GM21423 (cell line): ENCODE measurements around the gene KL.

Experiments
- ATAC-seq: cut with Tn5 transposase; IDR thresholded peaks from one replicate; pipeline ENCODE4 v1.9.1; 2021; ENCODE audit warnings: mild to moderate bottlenecking, moderate library complexity; ENCODE audit not compliant: unreplicated experiment

KL gene

DNA sequence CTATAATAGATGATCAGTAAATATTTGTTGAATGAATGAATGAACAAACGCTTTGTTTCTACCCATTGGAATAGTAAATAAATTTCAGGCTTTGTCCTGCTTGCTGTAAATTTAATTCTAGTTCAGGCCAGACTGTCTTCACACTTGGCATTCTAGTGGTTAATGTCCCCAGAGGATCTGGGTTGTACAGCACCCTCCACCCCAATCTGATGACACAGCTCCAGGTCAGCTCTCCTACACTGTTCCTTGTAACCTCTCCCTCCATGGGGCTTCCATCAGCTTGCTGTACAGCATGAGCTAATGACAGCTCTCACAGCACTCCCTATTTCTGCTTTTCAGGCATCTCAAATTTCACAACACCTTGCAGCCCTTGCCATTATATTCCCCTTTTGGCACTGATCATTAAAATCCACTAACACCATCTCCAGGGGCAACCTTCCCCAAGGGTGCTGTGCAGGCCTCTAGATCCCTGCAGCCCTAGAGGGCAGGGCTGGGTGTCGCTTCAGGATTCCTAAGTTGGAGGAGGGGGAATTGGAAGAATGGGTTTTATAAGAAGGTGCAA is 12.7 kb upstream of the KL start:
- ATAC-seq, result no peak

DNA sequence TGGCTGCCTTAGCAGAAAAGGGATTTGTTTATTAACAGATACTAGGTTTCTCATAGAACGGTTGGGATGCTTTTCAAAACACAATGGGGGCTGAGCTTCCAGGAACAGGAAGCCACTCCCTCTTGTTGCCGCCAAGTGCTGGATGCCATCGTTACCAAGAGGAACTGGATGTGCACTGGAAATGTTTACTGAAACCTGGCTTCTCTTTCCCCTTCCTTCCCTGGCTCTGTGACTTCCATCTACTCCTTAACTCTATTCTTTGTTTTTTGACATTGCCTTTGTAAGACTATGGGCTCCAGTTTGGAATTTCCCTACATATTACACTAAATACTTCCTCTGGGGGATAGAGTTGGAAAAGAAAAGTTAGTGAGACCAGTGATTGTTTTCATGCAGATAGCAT is 11.7 kb upstream of the KL start:
- ATAC-seq, result no peak

DNA sequence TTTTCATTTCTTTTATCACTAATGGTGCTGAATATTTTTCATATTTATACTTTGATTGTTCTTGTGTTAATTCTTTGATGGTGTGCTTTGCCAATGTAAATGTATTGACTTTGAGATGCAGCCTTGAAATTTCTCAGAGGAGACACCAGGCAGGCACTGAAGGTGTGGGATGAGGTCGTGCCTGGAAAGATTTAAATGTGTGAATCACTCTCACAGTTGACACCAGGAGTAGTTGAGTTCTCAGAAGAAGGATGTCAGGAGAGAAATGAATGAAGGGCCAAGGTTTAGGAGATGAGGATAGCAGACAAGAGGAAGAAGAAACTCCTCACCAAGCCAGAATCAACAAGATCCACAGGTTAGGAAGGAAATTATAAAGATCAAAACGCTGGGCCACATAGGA is 10.1 kb upstream of the KL start:
- ATAC-seq, result no peak

DNA sequence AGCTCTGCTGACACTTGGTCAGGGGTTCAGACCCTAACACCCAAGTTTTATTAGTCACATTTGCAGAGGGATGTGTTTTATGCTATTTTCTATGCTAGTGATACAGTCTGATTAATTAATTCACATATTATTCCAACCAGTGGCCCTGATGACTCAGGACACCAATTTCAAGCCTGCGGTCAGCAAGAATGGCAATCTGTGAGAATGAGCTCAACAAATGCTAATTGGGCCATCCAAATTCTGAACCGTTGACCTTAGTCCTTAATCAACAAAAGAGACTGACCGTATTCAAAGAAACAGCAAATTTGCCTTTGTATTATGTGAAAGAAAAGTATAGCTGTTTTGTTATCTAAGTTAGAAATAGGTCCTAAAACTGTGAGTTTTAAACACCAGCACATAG is 9.6 kb upstream of the KL start:
- no peak for ATAC-seq

DNA sequence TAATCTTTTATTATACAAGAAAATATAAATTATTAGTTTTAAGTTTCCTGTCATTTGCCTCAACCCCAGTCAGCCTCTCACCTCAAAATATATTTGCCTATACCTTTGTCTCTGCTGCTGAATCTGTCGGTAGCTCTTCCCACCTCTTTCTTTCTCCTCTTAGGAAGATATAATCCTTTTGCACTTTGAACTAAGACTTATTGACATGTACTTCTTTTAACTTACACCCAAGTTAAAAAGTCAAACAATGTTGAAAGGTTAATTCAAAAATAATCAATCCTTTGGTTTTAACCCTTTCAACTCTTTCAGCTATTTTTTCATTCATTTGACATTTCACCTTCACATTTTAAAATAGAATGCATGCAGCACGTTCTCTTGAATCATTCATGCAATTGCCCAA is 9.0 kb upstream of the KL start:
- ATAC-seq, result no peak

DNA sequence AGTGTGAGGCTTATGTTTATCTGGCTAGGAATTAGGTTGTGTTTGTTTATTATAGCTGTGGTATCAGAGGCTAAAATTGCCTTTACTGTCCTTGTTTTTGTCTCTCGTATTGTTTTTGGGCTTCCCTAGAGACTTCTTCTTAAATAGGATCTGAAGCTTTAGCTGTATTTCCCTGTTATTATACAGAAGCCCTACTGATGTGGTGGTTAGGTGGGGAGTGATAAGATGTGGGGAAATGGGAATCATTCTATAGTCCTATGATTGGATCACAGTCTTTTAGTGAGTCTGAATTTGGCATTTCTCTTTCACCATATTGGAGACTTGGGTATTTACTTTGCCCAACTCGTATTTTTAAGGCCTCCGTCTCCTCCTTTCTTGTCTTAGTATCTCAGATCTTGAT is 8.3 kb upstream of the KL start:
- no peak for ATAC-seq

DNA sequence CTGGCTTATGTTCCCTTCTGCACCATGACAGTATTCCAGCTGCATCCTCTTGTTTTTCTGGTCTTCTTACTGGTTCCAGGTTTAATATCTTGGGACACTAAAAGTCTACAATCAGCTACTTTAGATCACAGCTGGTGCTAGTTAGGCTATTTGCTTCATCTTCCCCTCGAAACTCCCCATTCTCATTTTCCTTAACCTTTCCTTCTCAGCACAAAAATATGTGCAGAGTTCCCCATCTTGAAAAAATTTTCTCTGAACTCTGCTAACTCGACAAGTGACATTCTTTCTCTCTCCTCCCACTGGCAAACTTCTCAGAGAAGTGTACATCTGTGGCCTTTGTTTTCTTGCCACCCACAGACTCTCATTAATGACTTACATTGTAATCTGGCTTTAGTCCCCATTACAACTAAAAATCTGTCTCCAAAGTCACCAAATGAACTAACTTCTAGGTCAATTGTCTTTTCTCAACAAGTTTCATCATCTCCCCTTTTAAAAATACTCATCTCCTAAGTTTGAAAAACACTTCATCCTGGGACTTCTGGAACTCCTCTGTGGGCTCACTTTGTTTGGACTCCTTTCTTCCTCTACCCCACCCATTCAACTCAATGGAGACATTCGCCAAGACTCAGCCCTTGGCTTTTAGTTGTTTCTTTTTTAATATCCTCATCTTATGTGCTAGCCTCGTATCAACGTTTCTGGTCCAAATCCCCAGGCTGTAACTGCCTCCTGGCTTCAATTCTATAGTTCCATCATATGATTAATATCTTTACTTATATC is 7.1 kb upstream of the KL start:
- no peak for ATAC-seq

DNA sequence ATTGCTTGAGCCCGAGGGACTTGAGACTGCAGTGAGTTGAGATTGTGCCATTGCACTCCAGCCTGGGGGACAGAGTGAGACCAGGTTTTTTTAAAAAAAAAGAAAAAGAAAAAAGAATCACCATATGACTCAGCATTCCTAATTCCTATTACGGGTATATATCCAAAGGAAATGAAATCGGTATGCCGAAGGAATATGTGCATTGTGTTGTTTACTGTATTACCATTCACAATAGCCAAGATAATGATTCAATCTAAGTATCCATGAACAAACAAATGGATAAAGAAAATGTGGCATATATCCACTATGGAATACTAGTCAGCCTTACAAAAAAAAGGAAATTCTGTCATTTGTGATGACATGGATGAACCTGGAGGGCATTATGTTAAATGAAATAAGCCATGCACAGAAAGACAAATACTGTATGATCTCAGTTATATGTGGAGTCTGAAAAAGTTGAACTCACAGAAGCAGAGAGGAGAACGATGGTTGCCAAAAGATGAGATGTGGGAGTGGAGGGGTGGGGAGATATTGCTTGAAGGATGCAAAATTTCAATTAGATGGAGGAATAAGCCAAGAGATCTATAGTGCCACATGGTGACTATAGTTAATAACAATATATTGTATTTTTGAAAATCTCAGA is 4.3 kb upstream of the KL start:
- ATAC-seq, result no peak

DNA sequence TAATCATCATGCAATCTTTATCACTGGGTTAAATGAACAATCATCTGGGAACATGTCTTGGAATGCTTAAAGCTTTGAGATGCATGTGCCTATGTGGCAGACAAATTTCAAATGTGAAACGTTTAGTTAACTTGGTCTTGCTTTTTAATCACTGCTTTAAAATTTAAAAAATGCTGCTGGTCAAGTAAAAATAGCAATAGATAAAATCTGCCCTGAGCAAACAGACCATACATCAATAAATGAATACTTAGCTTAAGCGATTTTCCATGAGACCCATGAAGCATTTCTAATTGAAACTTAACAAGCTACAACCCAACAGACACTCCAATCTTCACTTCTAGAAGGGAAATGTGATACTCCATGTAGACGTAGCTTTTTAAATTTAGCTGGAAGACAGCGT is 1.9 kb upstream of the KL start:
- ATAC-seq, result no peak

DNA sequence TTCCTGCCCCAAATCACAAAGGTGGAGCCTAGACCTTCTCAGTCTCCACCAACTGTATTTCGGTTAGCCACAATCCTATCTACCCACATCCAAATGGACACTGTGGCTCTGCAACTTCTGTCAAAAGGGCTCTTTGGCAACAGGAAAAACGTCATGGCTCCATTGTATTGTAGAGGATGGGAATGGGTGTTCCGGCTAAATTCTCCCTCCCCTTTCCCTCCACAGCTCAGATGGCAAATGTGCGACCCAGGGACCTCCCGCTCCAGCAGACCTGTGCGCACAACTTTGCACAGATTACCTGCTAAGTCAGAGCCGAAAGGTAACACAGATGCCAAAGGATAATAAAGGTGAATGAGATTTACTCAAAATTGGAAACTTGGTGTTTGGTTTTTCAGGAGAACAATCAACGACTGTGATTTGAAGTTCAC is 968 bp upstream of the KL start:
- no peak for ATAC-seq

DNA sequence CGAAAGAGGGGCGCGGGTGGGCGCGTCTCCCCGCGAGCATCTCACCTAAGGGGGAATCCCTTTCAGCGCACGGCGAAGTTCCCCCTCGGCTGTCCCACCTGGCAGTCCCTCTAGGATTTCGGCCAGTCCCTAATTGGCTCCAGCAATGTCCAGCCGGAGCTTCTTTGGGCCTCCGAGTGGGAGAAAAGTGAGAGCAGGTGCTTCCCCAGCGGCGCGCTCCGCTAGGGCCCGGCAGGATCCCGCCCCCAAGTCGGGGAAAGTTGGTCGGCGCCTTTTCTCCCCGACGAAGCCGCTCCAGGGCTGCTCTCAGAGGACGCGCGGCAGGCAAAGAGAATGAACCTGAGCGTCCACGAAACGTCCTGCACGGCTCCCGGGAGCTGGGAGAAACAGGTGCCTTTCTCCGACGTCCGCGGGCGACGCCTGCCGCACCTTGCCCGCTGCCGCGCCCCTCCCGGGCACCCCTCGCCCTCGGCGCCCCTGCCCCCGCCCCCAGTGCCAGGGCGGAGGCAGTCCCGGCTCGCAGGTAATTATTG is 366 bp upstream of the KL start:
- no peak for ATAC-seq

DNA sequence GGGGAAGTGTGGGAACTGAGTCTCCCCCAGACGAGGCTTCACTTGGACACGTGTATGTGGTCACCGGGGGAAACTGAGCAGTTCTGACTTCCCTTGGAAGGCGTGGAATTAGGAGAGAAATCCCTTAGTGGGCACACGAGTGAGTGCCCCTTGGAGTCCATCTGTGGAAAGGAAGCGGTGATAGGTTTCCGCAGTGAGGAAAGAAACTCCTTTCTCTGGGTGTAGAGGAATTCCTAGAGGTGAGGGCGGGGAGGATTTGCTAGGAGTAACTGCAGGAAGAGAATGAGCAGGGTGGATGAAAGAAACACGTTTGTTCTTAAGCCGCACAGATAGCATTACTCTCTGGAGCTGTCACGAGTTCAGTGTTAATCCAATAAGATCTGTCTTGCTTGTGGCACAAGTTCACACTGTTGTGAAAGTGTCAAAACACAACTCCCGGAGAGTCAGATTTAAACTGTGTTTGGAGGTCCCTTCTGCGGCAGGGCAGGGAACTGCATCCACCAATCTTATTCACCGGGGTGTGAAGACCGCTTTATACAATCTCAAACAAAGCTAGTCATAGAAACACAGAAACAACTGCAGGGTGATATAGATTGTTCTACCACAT is 1.2 kb downstream of the KL start:
- peak; percentile 69 for ATAC-seq

DNA sequence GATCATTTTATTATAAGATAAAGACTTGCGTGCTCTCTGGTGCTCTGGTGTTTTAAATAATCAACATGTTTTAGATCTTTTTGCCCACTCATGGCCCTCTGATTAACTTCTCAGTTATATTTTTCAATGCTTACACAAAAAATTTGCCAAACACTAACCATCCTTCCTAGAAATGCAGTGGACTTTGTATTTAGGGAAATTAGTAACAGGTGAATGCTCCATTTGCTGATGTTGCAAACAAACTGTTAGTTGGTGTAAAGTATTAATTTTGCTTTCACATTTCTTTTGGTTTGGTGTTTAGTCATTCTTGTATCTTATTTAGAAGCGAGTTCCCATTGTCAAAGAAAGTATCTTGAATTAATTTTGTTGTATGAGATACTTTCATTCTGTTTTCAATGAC is 2.7 kb downstream of the KL start:
- ATAC-seq, result no peak

DNA sequence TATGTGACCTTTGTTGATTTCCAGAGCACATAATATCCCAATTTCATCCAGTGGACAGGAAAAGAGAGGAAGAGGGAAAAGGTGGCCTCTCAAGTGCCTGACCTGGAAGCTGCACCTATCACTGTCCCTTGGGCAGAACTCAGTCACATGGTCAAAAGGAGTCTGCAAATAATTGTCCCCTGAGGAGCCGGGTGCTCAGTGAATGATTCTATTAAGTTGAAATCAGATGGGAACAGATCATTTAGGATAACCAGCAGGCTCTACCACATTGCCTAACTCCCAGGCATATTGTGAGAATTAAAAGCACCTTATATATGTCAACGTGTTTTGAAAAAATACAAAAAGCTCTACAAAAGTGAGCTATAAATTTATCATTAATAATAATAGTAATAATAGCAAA is 6.8 kb downstream of the KL start:
- ATAC-seq, result no peak

DNA sequence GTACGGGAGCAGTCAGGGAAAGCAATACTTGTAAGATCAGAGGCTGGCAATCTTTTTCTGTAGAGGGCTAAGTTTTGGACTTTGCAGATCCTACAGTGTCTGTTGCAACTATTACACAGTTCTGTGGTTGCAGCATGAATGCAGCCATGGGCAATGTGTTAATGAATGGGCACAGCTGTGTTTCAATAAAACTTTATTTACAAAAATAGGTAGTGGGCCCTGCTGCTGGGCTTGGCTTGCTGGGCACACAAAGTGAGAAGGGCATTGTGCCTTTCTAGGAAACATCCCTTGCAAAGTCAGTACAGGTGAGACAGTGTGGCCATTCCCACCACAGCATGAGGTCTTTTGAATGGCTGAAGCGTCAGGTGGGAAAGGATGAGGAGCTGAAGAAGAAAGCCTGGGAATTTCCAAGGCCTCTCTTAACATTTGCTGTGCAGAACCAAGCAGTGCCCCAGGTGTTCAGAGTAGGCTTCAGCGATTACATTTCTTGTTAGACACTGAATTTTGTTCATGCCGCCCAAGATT is 9.1 kb downstream of the KL start:
- no peak for ATAC-seq

DNA sequence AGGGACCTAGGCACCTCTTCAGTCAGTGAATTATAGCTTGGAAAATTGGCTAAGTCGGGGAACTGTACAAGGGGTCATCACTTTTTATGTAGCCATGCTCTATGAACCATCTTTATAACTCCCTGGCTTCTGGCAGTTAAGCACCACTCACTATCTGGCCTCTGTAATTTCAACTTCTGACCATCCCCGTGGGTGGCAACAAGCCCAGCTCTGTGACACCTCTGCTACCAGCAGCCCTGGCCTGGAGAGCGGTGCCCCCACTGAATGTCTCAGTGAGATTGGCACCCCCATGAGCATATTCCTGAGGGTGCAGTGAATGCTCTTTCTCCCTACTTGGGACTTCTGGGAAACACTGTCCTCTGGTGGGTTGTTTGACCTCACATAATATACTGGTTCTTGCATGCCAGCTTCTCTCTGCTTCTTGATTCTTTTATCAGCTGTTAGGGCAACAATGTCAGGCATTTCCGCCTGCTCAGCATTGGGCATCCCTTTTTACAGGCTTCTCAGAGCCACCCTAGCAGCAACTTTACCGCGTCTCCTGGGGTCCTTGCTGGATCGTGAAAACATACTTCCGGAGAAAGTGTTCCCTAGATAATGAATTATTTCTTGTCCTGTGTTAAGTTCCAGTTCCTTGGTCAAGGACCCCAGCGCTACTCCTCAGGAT is 10.4 kb downstream of the KL start:
- ATAC-seq, result no peak

DNA sequence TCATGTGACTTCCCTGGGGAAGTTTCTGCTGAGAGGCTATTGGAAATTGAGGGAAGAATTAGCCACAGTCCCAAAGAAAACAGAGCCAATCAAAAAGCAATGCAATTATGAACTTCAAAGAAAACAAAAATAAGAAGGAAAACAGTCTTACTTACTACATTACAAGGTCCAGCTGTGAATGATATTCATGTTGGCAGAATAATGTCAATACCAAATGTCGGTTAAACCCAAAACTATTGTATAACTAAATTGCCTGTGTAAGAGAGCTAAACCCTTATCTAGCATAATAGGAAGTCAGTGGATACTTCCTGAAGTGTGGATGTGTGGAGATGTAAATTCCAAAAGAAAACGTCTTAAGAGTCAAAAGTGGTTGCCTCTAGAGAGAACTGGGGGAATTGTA is 12.4 kb downstream of the KL start:
- no peak for ATAC-seq

DNA sequence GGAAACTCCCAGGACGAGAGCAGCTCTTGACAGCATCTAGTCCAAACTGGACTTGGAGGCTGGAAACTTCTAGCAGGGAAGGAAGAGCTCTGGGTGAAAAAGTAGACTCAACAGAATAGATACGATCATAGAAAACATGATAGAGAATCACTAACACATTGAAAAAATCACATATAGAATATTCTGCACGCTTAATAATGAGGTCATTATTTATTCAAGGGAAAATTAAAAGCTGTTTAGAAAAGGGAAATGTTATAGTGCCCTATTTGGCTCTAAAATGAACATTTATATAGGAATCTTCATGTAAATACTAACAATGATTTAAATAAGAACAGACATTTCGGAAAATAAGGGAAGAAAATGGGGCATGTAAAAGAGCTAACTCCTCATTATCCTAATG is 15.1 kb downstream of the KL start:
- no peak for ATAC-seq

DNA sequence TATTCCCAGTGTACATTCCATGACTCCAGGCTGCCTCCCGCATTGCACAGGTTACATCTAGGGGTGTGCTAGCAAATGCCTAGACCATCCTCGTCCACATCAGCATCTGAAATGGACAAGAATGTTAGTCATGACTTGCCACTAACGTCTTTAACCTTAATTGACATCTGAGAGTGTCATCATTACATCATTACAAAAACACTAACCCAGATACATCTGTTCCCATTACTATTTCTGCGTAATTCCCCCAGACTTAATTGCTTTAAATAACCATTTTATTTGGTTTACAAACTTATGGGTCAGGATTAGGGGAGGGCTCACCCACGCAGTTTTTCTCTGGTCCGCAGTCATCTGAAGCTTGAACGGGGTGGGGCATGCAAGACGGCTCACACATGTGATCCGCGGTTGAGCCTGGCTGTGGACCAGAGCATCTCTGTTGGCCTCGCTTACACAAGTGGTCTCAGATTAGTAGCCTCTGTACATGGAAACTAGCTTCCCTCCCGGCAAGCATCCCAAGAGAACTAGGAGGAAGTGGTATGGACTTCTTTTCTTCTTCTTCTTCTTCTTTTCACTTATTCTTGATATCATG is 15.9 kb downstream of the KL start:
- no peak for ATAC-seq

DNA sequence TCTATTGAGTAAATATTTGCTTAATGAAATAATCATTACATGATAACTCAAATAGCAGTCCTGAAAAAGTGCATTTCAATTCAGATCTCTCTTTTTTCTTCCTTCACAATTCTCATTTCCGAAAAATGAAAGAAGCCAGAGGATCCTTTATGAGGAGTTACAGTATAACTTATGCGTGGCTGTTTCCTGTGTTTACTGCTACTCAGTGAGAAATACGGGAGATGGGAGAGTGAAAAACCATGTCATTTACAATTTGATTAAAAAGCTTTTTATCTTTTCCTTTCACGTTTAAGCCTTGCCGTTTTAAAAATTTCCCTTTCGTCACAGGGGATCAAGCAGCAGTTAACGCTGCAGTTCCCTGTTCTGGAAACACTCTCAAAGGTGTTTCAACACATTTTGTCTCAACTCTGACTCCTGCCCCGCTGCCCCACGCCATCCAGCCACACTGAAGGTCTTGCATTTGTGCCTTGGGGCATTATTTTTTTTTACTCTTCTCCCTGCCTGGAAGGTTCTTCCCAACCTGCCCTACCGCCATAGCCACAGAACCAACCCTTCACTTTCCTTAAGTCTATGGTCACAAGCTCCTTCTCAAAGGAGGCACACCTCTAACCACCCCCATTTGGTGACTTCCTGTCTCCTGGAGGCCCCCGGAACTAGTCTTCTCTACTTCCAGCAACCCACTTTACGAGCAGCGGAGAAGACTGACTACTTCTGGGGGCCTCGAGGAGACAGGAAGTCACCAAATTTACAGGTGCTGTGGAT is 17.0 kb downstream of the KL start:
- peak; percentile 52 for ATAC-seq
